Natural killer cell (primary cell): Measurements from ENCODE around the gene PTCD1. TPM values are rescaled to one million over a fixed set of nuclear protein-coding genes. Genes with fewer than 3 reads are reported as not detected.

Experiments used
- ATAC-seq, 3 donors: fragments of 150-1000 bp in 2 of 3; fragments of 200-7000 bp in 1 of 3; cut with Tn5 transposase; 1 replicate in 1 of 3; 2 replicates in 2 of 3; pipeline ENCODE4 v1.10.0; 2021; ENCODE audit warnings: mild to moderate bottlenecking in 2 of 3, moderate library complexity in 2 of 3
- DNase-seq, 2 donors: peaks; one replicate each; pipeline versions ENCODE4 v3.0.0 to v3.0.0-alpha.2; 2013 to 2021; ENCODE audit warnings: mixed read lengths in 1 of 2
- H3K27ac ChIP-seq: one replicate; pipeline ENCODE4 v1.5.1; 2013; ENCODE audit warnings: mild to moderate bottlenecking, low read length
- H3K27me3 ChIP-seq: one replicate; pipeline ENCODE4 v1.6.1; 2013; ENCODE audit warnings: low read length; ENCODE audit not compliant: control insufficient read depth, insufficient read depth
- H3K36me3 ChIP-seq: one replicate; pipeline ENCODE4 v1.6.1; 2013; ENCODE audit warnings: low read length; ENCODE audit not compliant: control insufficient read depth, insufficient read depth
- H3K4me1 ChIP-seq: one replicate; pipeline ENCODE4 v1.6.1; 2013; ENCODE audit warnings: low read length; ENCODE audit not compliant: control insufficient read depth, insufficient read depth
- H3K4me3 ChIP-seq: one replicate; pipeline ENCODE4 v1.5.1; 2013; ENCODE audit warnings: low read length
- H3K9me3 ChIP-seq: one replicate; pipeline ENCODE4 v1.6.1; 2013; ENCODE audit warnings: low read length; ENCODE audit not compliant: control insufficient read depth, insufficient read depth
- H3K27ac Mint-ChIP-seq, 2 donors: one replicate each; pipeline ENCODE4 v1.8.0; 2022; ENCODE audit warnings: mild to moderate bottlenecking in 2 of 2, mixed read lengths in 2 of 2, moderate library complexity in 1 of 2
- H3K27me3 Mint-ChIP-seq, 2 donors: one replicate each; pipeline ENCODE4 v1.8.0; 2022; ENCODE audit warnings: low read depth in 2 of 2, mixed read lengths in 2 of 2
- H3K36me3 Mint-ChIP-seq: one replicate; pipeline ENCODE4 v1.8.0; 2022; ENCODE audit warnings: mixed read lengths
- H3K4me1 Mint-ChIP-seq, 2 donors: one replicate each; pipeline ENCODE4 v1.8.0; 2022; ENCODE audit warnings: mixed read lengths in 2 of 2
- H3K4me3 Mint-ChIP-seq: one replicate; pipeline ENCODE4 v1.8.0; 2022; ENCODE audit warnings: mild to moderate bottlenecking, moderate library complexity, mixed read lengths
- H3K9me3 Mint-ChIP-seq, 2 donors: one replicate each; pipeline ENCODE4 v1.8.0; 2022; ENCODE audit warnings: mixed read lengths in 2 of 2
- WGBS: methylation state at CpG from one replicate; pipeline ENCODE4 v1.1.7; 2013; ENCODE audit warnings: missing lambda C conversion rate; ENCODE audit not compliant: insufficient coverage; 5-methylcytosine and 5-hydroxymethylcytosine counted together
- intact Hi-C: fragments of 100-400 bp; cut with micrococcal nuclease; formaldehyde crosslinking; loops from one replicate; pipeline ENCODE4 v1.14.2; 2022
- total RNA-seq, 4 donors: library from RNA; stranded (reverse); fragments of 120-200 nt in 1 of 4; gene quantifications; one replicate each; pipeline versions ENCODE4 v1.2.3 to v1.2.4, GENCODE V29; 2013 to 2022
- TF ChIP-seq, protein P1 (sequence below): fragments of 200-600 bp; IDR thresholded peaks from one replicate; pipeline ENCODE4 v1.8.0; 2022; ENCODE audit warnings: antibody characterized with exemption

Gene PTCD1
- total RNA-seq, 3 donors from 2014 or later (not counting 1 experiment from before 2014, with no cell fraction given): 5.3 to 6.6 (median 6.4) TPM

DNA sequence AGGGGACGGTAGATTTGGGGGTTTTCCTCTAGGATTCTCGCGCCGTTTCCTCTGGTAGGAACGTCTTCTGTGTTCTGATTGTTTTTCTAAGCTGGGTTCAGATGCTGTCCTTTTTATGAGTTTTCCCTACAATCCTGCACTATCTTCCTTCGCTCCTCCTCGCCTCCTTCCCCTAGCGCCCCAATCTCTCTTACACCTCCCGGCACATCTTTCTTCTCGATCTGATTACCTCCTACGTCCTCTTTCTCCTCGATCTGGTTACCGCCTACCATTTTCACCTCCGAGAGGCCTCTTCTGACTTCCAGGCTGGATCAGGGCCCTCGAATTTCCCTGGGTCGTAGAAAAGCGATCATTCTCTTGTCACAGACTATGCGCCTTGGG, 29.4 kb downstream of the PTCD1 start:
- no peak for DNase-seq
- Mint-ChIP-seq H3K36me3 (peaks cover 6% of the 10 kb centered on the region), H3K27ac (peak overlapping the region; percentile 93), H3K4me1 (peaks cover 46 to 55% of the 10 kb centered on the region in 2 donors), H3K27me3 (no peaks in the 10 kb centered on the region), H3K4me3 (peak overlapping the region; percentile 96), H3K9me3 (no peaks in the 10 kb centered on the region)
- intact Hi-C loops: loop anchor here (2.0 to 5.0 kb wide), 4 partner anchors 16 to 143 kb away; partner anchors contain the start of genes ARPC1B, FAM200A and ZKSCAN5
- Histone ChIP-seq H3K27ac (peak overlapping the region; percentile 98), H3K36me3 (peaks cover 34% of the 10 kb centered on the region), H3K9me3 (no peaks in the 10 kb centered on the region), H3K4me1 (peaks cover 51% of the 10 kb centered on the region), H3K27me3 (no peaks in the 10 kb centered on the region), H3K4me3 (peak overlapping the region; percentile 83)
- TF ChIP-seq, protein P1, sequence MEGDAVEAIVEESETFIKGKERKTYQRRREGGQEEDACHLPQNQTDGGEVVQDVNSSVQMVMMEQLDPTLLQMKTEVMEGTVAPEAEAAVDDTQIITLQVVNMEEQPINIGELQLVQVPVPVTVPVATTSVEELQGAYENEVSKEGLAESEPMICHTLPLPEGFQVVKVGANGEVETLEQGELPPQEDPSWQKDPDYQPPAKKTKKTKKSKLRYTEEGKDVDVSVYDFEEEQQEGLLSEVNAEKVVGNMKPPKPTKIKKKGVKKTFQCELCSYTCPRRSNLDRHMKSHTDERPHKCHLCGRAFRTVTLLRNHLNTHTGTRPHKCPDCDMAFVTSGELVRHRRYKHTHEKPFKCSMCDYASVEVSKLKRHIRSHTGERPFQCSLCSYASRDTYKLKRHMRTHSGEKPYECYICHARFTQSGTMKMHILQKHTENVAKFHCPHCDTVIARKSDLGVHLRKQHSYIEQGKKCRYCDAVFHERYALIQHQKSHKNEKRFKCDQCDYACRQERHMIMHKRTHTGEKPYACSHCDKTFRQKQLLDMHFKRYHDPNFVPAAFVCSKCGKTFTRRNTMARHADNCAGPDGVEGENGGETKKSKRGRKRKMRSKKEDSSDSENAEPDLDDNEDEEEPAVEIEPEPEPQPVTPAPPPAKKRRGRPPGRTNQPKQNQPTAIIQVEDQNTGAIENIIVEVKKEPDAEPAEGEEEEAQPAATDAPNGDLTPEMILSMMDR: no peak
- ATAC-seq: peak in 1 of 3 donors; percentile 4
- WGBS: under 1% methylated on average over 18 of the region's 18 CpGs

DNA sequence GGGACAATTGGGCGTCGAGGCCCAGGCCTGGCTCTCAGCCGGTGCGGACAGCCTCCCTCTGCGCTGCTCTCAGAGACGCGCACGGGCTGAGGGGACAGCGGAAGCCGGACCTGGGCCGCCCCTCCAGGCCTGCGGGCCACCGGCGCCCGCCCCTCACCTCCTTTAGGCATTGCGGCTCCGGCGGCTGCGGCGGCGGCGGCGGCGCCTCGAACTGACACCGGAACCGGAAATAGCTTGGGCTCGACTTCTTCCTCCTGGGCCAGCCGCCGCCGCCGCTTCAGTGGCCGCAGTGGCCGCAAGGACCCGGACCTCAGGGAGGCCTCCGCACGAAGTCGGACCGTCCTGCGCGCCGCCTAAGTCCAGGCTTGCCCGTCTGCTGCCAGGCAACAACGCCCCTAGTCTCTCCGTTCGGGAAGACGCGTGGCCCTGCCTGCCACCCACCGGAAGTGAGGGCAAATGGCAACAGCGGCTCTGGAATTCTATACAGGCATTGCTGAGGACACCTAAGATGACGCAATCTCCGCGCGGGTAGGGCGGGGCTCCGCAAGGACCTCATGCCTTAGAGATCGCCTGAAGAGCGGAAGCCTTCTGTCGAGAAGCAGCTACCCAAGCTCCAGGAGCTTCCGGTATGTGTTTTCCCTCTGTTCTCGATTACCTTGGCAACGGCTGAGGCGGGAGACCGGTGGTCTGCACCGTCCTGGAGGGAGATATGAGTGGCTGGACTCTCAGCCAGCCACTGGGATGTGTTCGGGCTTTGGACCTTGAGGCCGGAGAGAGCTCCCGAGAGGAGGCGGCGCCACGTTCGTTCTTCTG, 30.0 kb downstream of the PTCD1 start, which contains the start of the genes BUD31 and PDAP1:
Gene BUD31 (plus strand): TSS at position 591 of the 813 bp plus-strand sequence. CDS start 2,124 bp downstream, outside the sequence.
Gene PDAP1 (minus strand): TSS at position 219 of the 813 bp plus-strand sequence. CDS start 49 bp downstream, at position 170.
- H3K36me3 Mint-ChIP-seq: peaks cover 6% of the 10 kb centered on the region
- H3K9me3 ChIP-seq: no peaks in the 10 kb centered on the region
- under 1% methylated on average over 72 of the region's 72 CpGs for WGBS
- no peaks in the 10 kb centered on the region for H3K9me3 Mint-ChIP-seq
- ATAC-seq: peak; percentile 84 to 95 (median 85)
- TF ChIP-seq, protein P1: no peak
- H3K27me3 ChIP-seq: no peaks in the 10 kb centered on the region
- peak within 1 kb of the TSS; percentile 98 for H3K27ac ChIP-seq
- peaks cover 37% of the 10 kb centered on the region for H3K36me3 ChIP-seq
- no peaks in the 10 kb centered on the region for H3K27me3 Mint-ChIP-seq
- H3K27ac Mint-ChIP-seq: peak within 1 kb of the TSS; percentile 93
- DNase-seq: peak; percentile 95 to 98
- H3K4me1 ChIP-seq: peaks cover 57% of the 10 kb centered on the region
- peak within 1 kb of the TSS; percentile 96 for H3K4me3 Mint-ChIP-seq
- intact Hi-C loops: loop anchor here (1.0 to 5.0 kb wide), 6 partner anchors 16 to 144 kb away; partner anchors contain the start of genes ARPC1B, FAM200A, ZKSCAN5 and ZNF789
- peak within 1 kb of the TSS; percentile 83 for H3K4me3 ChIP-seq
- H3K4me1 Mint-ChIP-seq: peaks cover 50 to 59% of the 10 kb centered on the region in 2 donors

DNA sequence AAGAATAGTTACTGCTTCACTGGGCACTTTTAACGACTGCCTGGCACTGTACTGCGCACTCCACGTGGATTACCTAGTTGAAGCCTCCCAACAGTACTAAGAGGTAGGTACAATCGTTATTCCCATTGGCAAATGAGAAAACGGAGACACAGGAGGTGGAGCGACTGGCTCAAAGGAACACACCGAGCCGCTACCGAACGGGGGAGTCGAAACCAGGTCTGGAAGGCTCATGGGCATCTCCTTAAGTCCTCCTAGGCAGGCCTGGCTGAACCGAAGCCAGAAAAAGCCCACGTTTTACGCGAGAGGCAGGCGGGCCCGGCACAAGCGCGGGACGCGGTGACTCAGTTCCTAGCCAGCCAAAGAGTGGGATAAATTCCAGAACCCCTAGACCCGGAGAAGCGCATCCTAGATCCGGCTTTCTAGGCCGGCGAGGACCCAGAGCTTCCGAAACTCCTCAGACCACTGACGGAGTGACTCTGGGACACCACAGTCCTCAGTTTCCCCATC, 30.7 kb downstream of the PTCD1 start:
- Mint-ChIP-seq H3K4me3 (peak overlapping the region; percentile 96), H3K27me3 (no peaks in the 10 kb centered on the region), H3K27ac (peak overlapping the region; percentile 93), H3K36me3 (peaks cover 6% of the 10 kb centered on the region), H3K9me3 (no peaks in the 10 kb centered on the region), H3K4me1 (peaks cover 54 to 63% of the 10 kb centered on the region in 2 donors)
- intact Hi-C loops: loop anchor here (1.0 to 5.0 kb wide), 6 partner anchors 15 to 144 kb away; partner anchors contain the start of genes ARPC1B, FAM200A, ZKSCAN5 and ZNF789
- Histone ChIP-seq H3K27ac (peak overlapping the region; percentile 98), H3K27me3 (no peaks in the 10 kb centered on the region), H3K4me3 (peak overlapping the region; percentile 83), H3K36me3 (peaks cover 37% of the 10 kb centered on the region), H3K9me3 (no peaks in the 10 kb centered on the region), H3K4me1 (peaks cover 58% of the 10 kb centered on the region)
- TF ChIP-seq, protein P1: no peak
- ATAC-seq (peak; percentile 4 to 26 (median 24)), DNase-seq (peak in 1 of 2 donors; percentile 60)
- 1% methylated on average over 28 of the region's 28 CpGs for WGBS
